ENCODE results near the gene HECW1.
A peak's percentile ranks its signal among the peaks of the same experiment; 100 is the strongest.

The HECW1 gene

GRCh38 chr7:43537765-43538403 lies 425.4 kb downstream of the HECW1 start:
- H3K4me3 ChIP-seq (replicated peaks; ENCODE audit: low read depth, low read length): no peak overlapping the region
- TF ChIP-seq CTCF (IDR thresholded peaks at IDR 0.05; ENCODE audit: low read length, missing control alignments): no peak
- DNase-seq (ENCODE audit: low read depth): peak; percentile 46

DNA sequence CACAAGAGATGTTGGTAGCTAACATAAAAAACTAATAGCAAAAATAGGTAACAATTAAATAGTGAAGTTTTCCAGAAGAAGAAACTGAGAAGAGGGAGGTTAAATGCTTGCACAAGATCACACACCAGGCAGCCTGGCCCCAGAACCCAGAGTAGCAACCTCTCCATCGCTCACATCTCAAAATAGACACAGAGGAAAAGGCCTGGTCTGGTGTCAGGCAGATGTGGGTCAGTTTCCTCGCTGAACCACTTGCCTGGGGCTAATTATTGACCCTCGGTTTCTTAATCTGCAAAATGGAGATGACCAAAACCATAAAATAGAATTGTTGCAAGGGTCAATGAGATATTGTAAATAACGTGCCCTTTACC lies 425.9 kb downstream of the HECW1 start:
- TF ChIP-seq CTCF (IDR thresholded peaks at IDR 0.05; ENCODE audit: low read length, missing control alignments): no peak
- no peak for DNase-seq (ENCODE audit: low read depth)
- no peak overlapping the region for H3K4me3 ChIP-seq (replicated peaks; ENCODE audit: low read depth, low read length)

DNA sequence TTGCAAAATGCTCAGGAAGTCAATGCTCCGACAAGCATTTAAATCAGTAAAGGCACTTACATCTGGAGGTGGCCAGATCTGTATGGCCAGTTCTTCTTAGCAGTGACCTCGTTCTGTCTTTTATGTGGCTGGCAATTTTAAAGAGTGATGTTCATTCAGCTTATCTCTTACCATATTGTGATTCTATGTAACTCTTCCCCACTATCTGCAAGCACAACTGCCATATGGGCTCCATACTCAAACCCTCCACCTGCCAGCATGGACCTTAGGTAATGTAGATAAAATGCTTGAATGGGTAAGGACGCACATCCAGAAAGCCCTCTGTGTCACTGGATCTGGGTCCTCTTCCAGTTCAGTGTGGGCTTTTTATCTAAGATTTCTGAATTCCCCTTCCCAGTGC lies 428.0 kb downstream of the HECW1 start:
- H3K4me3 ChIP-seq (replicated peaks; ENCODE audit: low read depth, low read length): no peak overlapping the region
- no peak for TF ChIP-seq CTCF (IDR thresholded peaks at IDR 0.05; ENCODE audit: low read length, missing control alignments)
- no peak for DNase-seq (ENCODE audit: low read depth)

GRCh38 chr7:43542716-43543115 lies 430.3 kb downstream of the HECW1 start:
- no peak overlapping the region for H3K4me3 ChIP-seq (replicated peaks; ENCODE audit: low read depth, low read length)
- no peak for TF ChIP-seq CTCF (IDR thresholded peaks at IDR 0.05; ENCODE audit: low read length, missing control alignments)
- no peak for DNase-seq (ENCODE audit: low read depth)

- no peak for DNase-seq (ENCODE audit: low read depth)
- no peak overlapping the region for H3K4me3 ChIP-seq (replicated peaks; ENCODE audit: low read depth, low read length)
- no peak for TF ChIP-seq CTCF (IDR thresholded peaks at IDR 0.05; ENCODE audit: low read length, missing control alignments)
Observed at GRCh38 chr7:43546231-43546630, 433.8 kb downstream of the HECW1 start.

DNA sequence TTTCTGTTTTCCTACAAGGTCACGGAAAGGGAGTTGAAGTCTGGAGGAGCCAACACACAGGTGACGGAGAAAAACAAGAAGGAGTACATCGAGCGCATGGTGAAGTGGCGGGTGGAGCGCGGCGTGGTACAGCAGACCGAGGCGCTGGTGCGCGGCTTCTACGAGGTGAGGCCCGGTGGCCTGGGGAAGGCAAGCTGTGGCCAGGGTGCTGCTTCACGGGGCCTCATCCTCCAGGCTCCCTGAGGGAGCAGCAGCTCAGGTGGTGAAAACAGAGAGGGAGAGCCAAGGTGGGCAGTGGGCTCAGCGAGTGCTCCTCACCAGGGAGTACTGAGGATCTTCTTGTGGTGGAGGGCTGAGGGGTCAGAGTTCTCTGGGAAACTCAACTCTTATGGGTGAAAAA lies 438.0 kb downstream of the HECW1 start:
- DNase-seq (ENCODE audit: low read depth): no peak
- no peak for TF ChIP-seq CTCF (IDR thresholded peaks at IDR 0.05; ENCODE audit: low read length, missing control alignments)
- no peak overlapping the region for H3K4me3 ChIP-seq (replicated peaks; ENCODE audit: low read depth, low read length)

GRCh38 chr7:43552122-43552521 lies 439.7 kb downstream of the HECW1 start:
- no peak for TF ChIP-seq CTCF (IDR thresholded peaks at IDR 0.05; ENCODE audit: low read length, missing control alignments)
- DNase-seq (ENCODE audit: low read depth): no peak

More at GRCh38 chr7:43552122-43552521, 439.7 kb downstream of the HECW1 start:
- no peak overlapping the region for H3K4me3 ChIP-seq (replicated peaks; ENCODE audit: low read depth, low read length)
